CD4-positive, CD25-positive, alpha-beta regulatory T cell (primary cell): Measurements from ENCODE around the gene DNAH17. TPM values are rescaled to one million over a fixed set of nuclear protein-coding genes. Genes with fewer than 3 reads are reported as not detected.

ENCODE experiments used
- ATAC-seq, 2 donors: fragments of 150-1000 bp; cut with Tn5 transposase; one replicate each; pipeline ENCODE4 v1.10.0; 2021; ENCODE audit warnings: low read depth in 2 of 2, moderate number of reproducible peaks in 2 of 2, moderate library complexity in 1 of 2
- DNase-seq, 3 donors: peaks; one replicate each; pipeline versions ENCODE4 v3.0.0 to v3.0.0-alpha.2; 2012 to 2022; ENCODE audit warnings: mixed read lengths in 1 of 3
- H3K27ac ChIP-seq: one replicate; pipeline ENCODE4 v1.7.0; 2013; ENCODE audit warnings: mild to moderate bottlenecking, low read length; ENCODE audit not compliant: insufficient read depth, poor library complexity, severe bottlenecking
- H3K27me3 ChIP-seq: one replicate; pipeline ENCODE4 v1.7.0; 2013; ENCODE audit warnings: low read length; ENCODE audit not compliant: control insufficient read depth, insufficient read depth
- H3K36me3 ChIP-seq: one replicate; pipeline ENCODE4 v1.7.0; 2013; ENCODE audit warnings: mild to moderate bottlenecking, low read length, moderate library complexity; ENCODE audit not compliant: control insufficient read depth, insufficient read depth
- H3K4me1 ChIP-seq: 2 replicates; pipeline ENCODE4 v1.7.0; 2013; ENCODE audit warnings: mild to moderate bottlenecking, low read length; ENCODE audit not compliant: insufficient read depth, control insufficient read depth, poor library complexity, severe bottlenecking
- H3K4me3 ChIP-seq: one replicate; pipeline ENCODE4 v1.7.0; 2013; ENCODE audit warnings: low read depth, mild to moderate bottlenecking, low read length, moderate library complexity
- H3K9me3 ChIP-seq, 2 experiments: 1 replicate in 1 of 2; 2 replicates in 1 of 2; pipeline ENCODE4 v1.7.0; 2013; ENCODE audit warnings: low read length in 2 of 2, mild to moderate bottlenecking in 1 of 2, moderate library complexity in 1 of 2; ENCODE audit not compliant: control insufficient read depth in 2 of 2
- H3K27ac Mint-ChIP-seq, 3 donors: one replicate each; pipeline ENCODE4 v1.8.0; 2020 to 2022; ENCODE audit warnings: mild to moderate bottlenecking in 3 of 3, mixed read lengths in 3 of 3, moderate library complexity in 2 of 3
- H3K27me3 Mint-ChIP-seq: one replicate; pipeline ENCODE4 v1.8.0; 2022; ENCODE audit warnings: mild to moderate bottlenecking, mixed read lengths
- H3K36me3 Mint-ChIP-seq: one replicate; pipeline ENCODE4 v1.8.0; 2020; ENCODE audit warnings: mixed read lengths
- H3K4me1 Mint-ChIP-seq, 4 donors: one replicate each; pipeline ENCODE4 v1.8.0; 2020 to 2022; ENCODE audit warnings: mixed read lengths in 4 of 4, mild to moderate bottlenecking in 1 of 4
- H3K4me3 Mint-ChIP-seq, 4 donors: one replicate each; pipeline ENCODE4 v1.8.0; 2020 to 2022; ENCODE audit warnings: mild to moderate bottlenecking in 4 of 4, mixed read lengths in 4 of 4, moderate library complexity in 3 of 4
- H3K9me3 Mint-ChIP-seq, 7 donors: one replicate each; pipeline ENCODE4 v1.8.0; 2020 to 2022; ENCODE audit warnings: mixed read lengths in 7 of 7, mild to moderate bottlenecking in 3 of 7, moderate library complexity in 2 of 7
- polyA plus RNA-seq, 4 donors: library from polyadenylated mRNA; unstranded; fragments of 300-500 nt; fragmentation: Illumina TruSeq; gene quantifications; one replicate each; pipeline ENCODE4 v1.2.3, GENCODE V29; 2021
- total RNA-seq: library from RNA; stranded (reverse); gene quantifications from one replicate; pipeline ENCODE4 v1.2.3, GENCODE V29; 2022

Gene DNAH17
- total and polyA plus RNA-seq, 5 donors from 2014 or later = 0.24 to 3.4 (median 0.83) TPM; not detected in 1

DNA sequence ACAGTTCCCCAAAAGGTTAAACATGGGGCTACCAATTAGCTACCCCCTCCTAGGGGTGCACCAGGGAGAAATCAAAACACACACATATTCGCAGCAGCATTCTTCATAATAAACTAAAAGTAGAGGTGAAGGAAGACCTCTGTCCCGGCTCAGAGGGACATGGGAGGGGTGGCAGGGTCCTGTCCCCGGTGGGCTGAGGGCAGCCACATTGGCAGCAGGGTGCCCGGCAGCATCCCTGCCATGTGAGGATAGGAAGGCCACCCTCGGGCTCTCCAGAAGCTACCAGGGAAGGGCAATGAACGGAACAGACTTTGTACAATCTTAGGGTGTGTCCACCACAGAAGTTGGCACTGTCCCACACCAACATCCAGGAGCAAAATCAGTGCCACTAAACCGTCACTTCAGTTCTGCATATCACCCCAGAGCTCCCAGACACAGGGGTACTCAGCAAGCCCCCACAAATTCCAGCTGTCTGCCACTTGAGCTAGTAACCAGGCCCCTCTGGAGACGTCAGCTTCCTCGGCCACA, 3.1 kb upstream of the DNAH17 start:
- Mint-ChIP-seq H3K27me3 (peaks cover 26% of the 10 kb centered on the region), H3K4me1 (no peaks in the 10 kb centered on the region), H3K27ac (no peak overlapping the region), H3K4me3 (no peak overlapping the region), H3K36me3 (no peaks in the 10 kb centered on the region), H3K9me3 (no peaks in the 10 kb centered on the region)
- H3K4me3 ChIP-seq = no peak overlapping the region
- no peak overlapping the region for H3K27ac ChIP-seq
- no peaks in the 10 kb centered on the region for H3K4me1 ChIP-seq
- DNase-seq = no peak
- H3K9me3 ChIP-seq = no peaks in the 10 kb centered on the region
- no peak for ATAC-seq
- no peaks in the 10 kb centered on the region for H3K36me3 ChIP-seq
- H3K27me3 ChIP-seq = no peaks in the 10 kb centered on the region

- Mint-ChIP-seq H3K4me1 (no peaks in the 10 kb centered on the region), H3K27ac (no peak overlapping the region)
- ATAC-seq = no peak
Measured at GRCh38 chr17:78576389-78577112, 645 bp downstream of the DNAH17 start.

GRCh38 chr17:78575899-78576298, 1.3 kb downstream of the DNAH17 start:
- Mint-ChIP-seq H3K4me3 (no peak overlapping the region), H3K9me3 (no peaks in the 10 kb centered on the region), H3K4me1 (no peaks in the 10 kb centered on the region), H3K27ac (no peak overlapping the region), H3K36me3 (no peaks in the 10 kb centered on the region), H3K27me3 (peaks cover 5% of the 10 kb centered on the region)
- H3K27ac ChIP-seq = no peak overlapping the region
- DNase-seq (no peak), ATAC-seq (no peak)
- H3K4me3 ChIP-seq = no peak overlapping the region
- H3K27me3 ChIP-seq = no peaks in the 10 kb centered on the region
- no peaks in the 10 kb centered on the region for H3K36me3 ChIP-seq
- H3K4me1 ChIP-seq = no peaks in the 10 kb centered on the region
- H3K9me3 ChIP-seq = no peaks in the 10 kb centered on the region

More at GRCh38 chr17:78576389-78577112, 645 bp downstream of the DNAH17 start:
- Mint-ChIP-seq H3K27me3 (peaks cover 5% of the 10 kb centered on the region), H3K4me3 (no peak overlapping the region), H3K9me3 (no peaks in the 10 kb centered on the region), H3K36me3 (no peaks in the 10 kb centered on the region)
- no peak for DNase-seq
- H3K9me3 ChIP-seq = no peaks in the 10 kb centered on the region
- no peaks in the 10 kb centered on the region for H3K27me3 ChIP-seq
- no peak overlapping the region for H3K4me3 ChIP-seq
- H3K4me1 ChIP-seq = no peaks in the 10 kb centered on the region
- no peaks in the 10 kb centered on the region for H3K36me3 ChIP-seq
- H3K27ac ChIP-seq = no peak overlapping the region

DNA sequence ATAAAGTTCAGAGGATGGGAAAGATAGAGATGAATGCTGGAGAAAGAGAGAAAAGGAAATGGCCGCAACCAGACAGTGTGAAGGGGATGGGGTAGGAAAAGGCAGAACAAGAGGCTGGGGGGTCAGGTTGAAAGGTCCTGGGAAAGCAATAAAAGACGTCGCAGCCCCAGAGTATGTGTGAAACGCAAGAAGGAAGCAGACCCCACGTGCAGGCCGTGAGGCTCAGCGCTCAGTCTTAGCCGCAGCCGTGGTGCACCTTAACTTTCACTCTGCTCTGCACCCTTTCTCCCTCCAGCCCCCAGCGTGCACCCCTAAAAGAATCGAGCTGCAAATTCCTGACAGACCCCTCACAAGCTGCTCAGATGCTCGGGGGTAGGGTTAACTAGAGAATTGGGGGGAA, 1.9 kb downstream of the DNAH17 start:
- Histone ChIP-seq H3K4me1 (no peaks in the 10 kb centered on the region), H3K4me3 (no peak overlapping the region), H3K27ac (no peak overlapping the region), H3K27me3 (no peaks in the 10 kb centered on the region), H3K9me3 (no peaks in the 10 kb centered on the region), H3K36me3 (no peaks in the 10 kb centered on the region)
- H3K9me3 Mint-ChIP-seq = no peaks in the 10 kb centered on the region
- DNase-seq = no peak
- no peak overlapping the region for H3K4me3 Mint-ChIP-seq
- H3K4me1 Mint-ChIP-seq = no peaks in the 10 kb centered on the region
- ATAC-seq = no peak
- H3K27me3 Mint-ChIP-seq = peaks cover 5% of the 10 kb centered on the region
- peak overlapping the region in 1 of 3 donors; percentile 48 for H3K27ac Mint-ChIP-seq
- no peaks in the 10 kb centered on the region for H3K36me3 Mint-ChIP-seq

GRCh38 chr17:78573955-78574354, 3.2 kb downstream of the DNAH17 start:
- Histone ChIP-seq H3K36me3 (no peaks in the 10 kb centered on the region), H3K27ac (no peak overlapping the region), H3K4me1 (no peaks in the 10 kb centered on the region), H3K4me3 (no peak overlapping the region), H3K27me3 (no peaks in the 10 kb centered on the region), H3K9me3 (no peaks in the 10 kb centered on the region)
- no peaks in the 10 kb centered on the region for H3K4me1 Mint-ChIP-seq
- no peak for ATAC-seq
- peaks cover 5% of the 10 kb centered on the region for H3K27me3 Mint-ChIP-seq
- no peak overlapping the region for H3K27ac Mint-ChIP-seq
- H3K9me3 Mint-ChIP-seq = peaks cover 0 to 1% (median 0%) of the 10 kb centered on the region in 7 donors
- peak in 1 of 3 donors; percentile 20 for DNase-seq
- H3K4me3 Mint-ChIP-seq = no peak overlapping the region
- no peaks in the 10 kb centered on the region for H3K36me3 Mint-ChIP-seq

DNA sequence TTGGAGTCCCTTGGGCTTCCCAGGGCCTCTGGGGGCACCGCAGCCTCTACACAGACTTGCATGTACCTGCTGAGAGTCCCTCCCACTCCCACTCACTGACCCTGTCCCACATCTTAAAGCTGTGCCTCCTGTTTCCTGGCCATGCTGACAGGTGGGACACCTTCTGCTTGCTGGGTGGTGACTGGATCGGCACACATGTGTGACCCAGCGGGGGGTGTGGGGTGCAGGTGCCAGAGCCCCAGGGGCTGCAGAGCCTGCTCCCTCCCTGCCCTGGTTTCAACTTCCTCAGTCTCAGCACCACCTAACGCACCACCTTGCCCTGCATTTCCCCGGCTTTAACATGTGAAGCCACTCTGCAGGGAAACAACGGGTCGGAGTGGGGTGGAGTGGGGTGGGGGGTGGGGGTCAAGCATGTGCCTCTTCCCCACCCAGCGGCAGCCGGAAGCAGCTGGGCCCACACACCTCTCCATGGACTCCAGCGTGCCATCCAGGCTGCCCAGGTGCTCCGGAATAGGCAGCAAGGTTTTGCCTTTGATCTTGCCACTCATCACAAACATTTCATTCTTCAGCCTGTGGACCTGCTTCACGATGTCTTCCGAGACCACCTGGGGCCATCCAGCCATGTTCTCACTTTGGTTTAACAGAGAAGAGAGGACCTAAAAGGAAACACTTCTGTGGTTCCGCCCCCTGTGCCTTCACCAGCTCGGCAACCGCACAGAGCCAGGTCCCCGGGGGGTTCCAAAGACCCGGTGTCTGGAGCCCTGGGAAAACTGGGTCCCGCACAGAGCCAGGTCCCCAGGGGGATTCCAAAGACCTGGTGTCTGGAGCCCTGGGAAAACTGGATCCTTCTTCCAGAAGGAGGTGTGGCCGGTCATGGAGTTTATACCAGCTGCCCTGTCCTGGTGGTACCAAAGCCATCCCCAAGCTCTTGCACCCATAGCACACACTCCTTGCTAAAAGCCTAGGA, 4.7 kb downstream of the DNAH17 start:
- Histone ChIP-seq H3K9me3 (no peaks in the 10 kb centered on the region), H3K4me1 (no peaks in the 10 kb centered on the region), H3K4me3 (no peak overlapping the region), H3K27ac (no peak overlapping the region), H3K27me3 (no peaks in the 10 kb centered on the region), H3K36me3 (no peaks in the 10 kb centered on the region)
- DNase-seq = no peak
- Mint-ChIP-seq H3K4me1 (no peaks in the 10 kb centered on the region), H3K9me3 (peaks cover 0 to 1% (median 0%) of the 10 kb centered on the region in 7 donors), H3K36me3 (no peaks in the 10 kb centered on the region), H3K4me3 (peak overlapping the region in 1 of 4 donors; percentile 32), H3K27me3 (peaks cover 5% of the 10 kb centered on the region), H3K27ac (no peak overlapping the region)
- no peak for ATAC-seq

DNA sequence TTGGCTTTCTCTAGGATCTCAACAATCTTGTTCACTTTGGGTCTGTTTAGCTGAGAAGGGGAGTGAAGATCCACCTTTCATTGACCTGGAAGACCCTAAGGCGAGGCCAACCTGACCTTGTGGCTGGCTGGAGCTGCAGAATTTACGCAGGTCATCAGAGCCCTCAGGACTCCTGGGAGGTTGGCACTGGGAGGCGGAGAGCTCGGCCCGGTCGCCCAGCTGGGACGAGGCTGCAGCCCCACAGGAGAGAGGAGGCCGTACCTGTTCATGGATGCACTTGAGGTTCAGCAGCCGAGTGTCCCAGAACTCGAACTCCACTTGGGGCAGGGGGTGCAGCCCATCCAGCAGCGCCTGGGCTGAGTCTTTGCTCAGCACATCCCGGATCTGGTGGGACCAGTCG, 5.9 kb downstream of the DNAH17 start:
- Histone ChIP-seq H3K9me3 (no peaks in the 10 kb centered on the region), H3K36me3 (no peaks in the 10 kb centered on the region), H3K4me3 (no peak overlapping the region), H3K4me1 (no peaks in the 10 kb centered on the region), H3K27ac (no peak overlapping the region), H3K27me3 (no peaks in the 10 kb centered on the region)
- H3K9me3 Mint-ChIP-seq = peaks cover 0 to 1% (median 0%) of the 10 kb centered on the region in 7 donors
- no peaks in the 10 kb centered on the region for H3K4me1 Mint-ChIP-seq
- no peak overlapping the region for H3K4me3 Mint-ChIP-seq
- DNase-seq (no peak), ATAC-seq (no peak)
- peaks cover 10% of the 10 kb centered on the region for H3K27me3 Mint-ChIP-seq
- no peaks in the 10 kb centered on the region for H3K36me3 Mint-ChIP-seq
- H3K27ac Mint-ChIP-seq = no peak overlapping the region
